Fibroblast of skin of abdomen (primary cell): ENCODE data around the gene CERS3.
"Not testable (repeated sequence)": the region's sequence is repeated elsewhere in the genome, so short reads cannot be mapped to it uniquely, and the experiment has no call there.

Source experiments
- DNase-seq: peaks from one replicate; pipeline ENCODE4 v3.0.0-alpha.2; 2013

The CERS3 gene

DNA sequence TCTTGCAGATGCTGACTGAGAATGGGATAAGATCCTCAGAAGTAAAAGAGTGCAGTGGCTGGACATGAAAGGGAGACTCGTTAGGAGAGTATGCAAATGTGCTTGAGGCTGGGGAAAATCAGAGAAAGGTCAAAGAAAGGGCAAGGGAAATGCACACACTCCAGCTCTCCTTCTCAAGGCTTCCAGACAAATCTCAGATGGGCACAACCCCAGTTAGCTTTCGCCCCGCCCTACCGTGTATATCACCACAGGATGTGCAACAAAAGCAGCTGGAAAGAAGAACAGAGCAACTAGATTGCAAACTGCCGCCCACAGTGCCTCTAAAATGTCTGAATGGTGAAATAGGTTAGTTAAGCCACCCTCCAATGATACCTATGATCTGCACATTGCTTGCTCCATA, 63.9 kb downstream of the CERS3 start:
- no peak for DNase-seq

DNA sequence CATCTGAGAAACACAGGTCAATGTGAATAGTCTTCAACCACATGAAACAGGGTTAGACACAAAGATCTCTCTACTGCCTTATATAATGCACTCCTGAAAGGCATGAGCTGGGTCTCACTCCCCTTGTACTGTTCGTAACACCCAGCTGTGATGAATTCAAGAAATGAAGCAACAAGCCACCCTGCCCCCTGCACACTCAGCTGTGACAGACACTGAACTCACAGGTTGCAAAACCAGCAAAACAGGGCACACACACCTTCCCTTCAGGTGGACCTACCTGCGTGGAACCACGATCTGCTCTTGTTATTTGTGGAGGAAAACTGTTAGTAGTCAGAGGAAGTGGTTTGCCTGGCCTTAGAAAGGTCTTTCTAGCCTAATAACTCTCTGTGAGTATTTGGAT, 64.5 kb downstream of the CERS3 start:
- DNase-seq = no peak

DNA sequence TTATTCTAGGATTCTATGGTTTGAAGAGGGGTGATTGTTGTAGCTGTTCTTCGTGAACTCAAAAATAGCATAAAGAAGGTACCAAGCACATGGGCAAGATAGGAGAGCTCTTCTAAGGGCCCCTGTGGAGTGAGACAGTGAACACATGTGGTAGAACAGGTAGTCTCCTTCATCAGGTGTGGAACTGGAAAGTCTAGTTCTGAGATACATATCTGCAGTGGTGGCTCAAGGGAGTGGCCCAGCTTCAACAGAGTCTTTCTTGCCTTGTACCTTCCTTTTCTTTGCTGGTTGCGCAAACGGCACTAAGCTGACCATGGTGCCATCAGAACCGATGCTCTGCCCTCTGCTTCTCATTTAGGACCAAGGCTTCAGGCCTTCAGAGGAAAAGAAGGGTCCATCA, 65.2 kb downstream of the CERS3 start:
- no peak for DNase-seq

DNA sequence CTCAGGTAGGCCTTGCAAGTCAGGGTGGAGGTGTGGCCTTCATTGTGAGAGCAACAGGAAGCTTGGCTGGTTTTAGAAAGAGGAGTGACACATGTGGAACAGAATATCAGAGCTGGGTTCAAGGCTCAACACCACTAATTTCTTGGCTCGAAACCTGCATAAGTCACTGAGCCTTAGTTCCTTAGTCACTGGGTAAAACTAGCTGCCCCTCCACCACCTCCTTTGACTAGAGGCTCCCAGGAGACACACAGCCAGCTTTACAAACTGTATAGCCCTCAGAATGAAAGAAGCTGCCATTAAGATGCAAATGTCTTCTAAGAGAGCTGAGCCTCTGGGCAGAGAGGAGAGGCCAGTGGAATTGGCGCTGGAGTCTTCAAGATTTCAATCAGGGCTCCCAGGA, 67.7 kb downstream of the CERS3 start:
- no peak for DNase-seq

DNA sequence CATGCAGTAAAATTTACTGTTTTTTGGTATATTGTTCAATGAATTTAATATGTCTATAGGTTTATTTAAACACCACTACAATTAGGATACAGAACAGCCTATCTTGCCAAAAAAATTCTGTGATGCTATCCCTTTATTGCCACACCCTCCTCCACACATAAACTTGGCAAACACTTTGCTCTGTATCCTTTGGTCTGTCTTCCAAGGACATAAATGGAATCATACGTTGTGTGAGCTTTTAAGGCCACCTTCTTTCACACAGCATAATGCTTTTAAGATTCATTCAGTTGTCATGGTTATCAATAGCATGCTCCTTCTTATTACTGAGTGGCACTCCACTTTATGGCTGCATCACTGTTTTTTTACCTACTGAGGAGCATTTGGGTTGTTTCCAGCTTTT, 71.5 kb downstream of the CERS3 start:
- DNase-seq = no peak

DNA sequence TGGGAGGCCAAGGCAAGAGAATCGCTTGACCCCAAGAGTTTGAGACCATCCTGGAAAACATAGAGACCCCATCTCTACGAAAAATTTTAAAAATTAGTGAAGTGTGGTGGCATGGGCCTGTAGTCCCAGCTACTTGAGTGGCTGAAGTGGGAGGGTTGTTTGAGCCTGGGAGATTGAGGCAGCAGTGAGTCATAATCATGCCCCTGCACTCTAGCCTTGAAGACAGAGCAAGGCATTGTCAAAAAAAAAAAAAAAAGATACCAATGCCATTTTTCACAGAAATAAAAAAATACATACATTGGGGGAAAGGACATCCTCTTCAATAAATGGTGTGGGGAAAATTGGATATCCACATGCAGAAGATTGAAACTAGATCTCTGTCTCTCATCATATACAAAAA, 74.6 kb downstream of the CERS3 start:
- no peak for DNase-seq

DNA sequence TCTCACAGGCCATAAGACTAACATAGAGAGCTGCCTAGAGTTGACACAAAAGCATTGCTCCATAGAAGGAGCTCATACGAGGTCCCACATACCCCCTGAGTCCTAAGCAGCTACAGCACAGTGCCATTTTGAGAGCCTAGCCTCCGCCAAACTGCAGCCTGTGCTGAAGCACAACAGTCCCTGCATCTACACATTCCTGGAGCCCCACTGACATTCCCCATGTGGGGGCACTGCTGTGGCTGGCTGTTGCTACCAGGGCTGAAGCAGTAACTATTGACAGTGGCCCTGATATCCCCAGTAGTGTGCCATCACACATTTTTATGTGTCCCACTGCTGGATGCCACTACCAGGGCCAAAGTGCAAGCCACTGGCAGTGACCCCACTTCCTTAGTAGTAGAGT, 80.3 kb downstream of the CERS3 start:
- DNase-seq = no peak

DNA sequence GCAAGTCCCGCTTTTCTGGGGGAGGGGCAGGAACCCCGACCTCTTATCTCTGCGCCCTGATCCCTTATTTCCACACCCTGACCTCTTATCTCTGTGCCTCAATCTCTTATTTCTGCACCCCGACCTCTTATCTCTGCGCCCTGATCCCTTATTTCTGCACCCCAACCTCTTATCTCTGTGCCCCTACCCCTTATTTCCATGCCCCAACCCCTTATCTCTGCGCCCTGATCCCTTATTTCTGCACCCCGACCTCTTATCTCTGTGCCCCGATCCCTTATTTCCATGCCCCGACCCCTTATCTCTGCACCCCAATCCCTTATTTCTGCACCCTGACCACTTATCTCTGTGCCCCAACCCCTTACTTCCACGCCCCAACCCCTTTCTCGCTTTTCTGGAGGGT, 87.7 kb downstream of the CERS3 start:
- not testable (repeated sequence) for DNase-seq

DNA sequence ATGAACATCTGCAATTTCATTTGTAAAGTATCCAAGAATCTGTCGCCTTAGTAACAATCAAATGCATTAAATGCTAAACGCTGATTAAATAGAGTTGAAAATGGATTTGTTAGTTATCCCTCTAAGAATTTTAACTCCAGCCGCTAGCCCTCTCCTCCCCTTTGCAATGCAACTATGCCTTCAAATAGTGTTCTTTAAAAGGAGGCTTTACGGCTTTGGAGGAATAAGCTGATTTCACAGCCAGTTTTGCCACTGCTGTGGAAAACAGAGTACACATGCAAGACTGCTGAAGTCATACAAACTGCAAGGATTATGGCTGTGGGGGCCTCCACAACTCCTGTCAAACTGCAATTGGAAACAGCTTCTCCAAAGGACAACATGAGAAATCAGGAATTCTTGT, 89.2 kb downstream of the CERS3 start:
- no peak for DNase-seq

DNA sequence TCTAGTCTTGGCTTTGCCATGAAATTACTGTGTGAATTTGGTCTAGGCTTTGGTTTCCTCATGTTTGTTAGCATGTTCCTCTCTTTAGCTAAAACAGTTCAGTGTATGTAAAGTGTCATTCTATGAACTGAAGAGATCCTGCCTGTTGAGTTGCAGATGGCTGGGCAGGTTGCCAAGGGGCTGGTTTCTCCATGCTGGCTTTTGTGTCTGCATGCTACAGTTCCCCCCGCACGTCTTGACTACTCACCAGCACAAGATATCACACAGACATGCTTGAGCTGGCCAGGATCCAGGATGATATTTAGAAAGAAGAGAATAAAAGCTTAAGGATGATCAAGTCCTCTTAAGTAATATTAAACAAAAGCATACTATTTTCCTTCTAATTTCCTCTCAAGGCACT, 90.2 kb downstream of the CERS3 start:
- peak; percentile 57 for DNase-seq

DNA sequence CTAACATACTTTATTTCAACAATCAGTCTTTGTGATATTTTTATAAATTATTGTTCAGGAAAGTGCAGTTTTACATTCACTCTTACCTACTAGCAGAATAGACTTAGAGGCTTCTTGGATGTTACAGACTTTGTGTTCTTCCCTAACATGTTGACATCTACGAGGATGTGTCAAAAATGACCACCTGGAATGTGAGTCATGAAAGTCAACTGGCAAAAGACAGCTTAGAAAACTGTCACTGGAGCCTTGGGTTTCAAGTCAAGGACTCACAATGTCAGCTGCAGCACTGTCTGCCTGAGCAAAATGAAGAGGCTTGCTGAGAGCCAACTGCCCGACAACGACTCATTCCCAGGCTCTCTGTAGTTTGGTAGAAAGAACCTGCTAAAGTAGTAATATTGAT, 91.5 kb downstream of the CERS3 start:
- DNase-seq = no peak

DNA sequence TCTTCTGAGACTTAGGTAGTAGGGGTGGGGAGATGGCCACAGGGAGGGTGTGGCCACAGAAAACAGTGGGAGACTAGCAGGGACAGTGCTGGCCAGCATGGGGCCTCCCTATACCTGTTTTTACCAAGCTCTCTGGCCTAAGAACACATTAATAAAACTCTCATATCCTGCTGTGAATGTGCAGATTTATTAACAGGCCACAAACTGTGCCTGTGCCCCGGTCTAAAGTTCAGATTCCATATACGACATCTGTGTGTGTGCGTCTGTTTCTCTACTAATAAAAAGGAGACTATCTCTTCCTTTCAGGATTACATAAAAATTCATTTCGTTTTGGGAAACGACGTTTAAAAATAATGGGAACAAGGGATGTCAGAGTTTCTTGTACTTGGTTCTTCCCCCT, 94.2 kb downstream of the CERS3 start:
- no peak for DNase-seq

DNA sequence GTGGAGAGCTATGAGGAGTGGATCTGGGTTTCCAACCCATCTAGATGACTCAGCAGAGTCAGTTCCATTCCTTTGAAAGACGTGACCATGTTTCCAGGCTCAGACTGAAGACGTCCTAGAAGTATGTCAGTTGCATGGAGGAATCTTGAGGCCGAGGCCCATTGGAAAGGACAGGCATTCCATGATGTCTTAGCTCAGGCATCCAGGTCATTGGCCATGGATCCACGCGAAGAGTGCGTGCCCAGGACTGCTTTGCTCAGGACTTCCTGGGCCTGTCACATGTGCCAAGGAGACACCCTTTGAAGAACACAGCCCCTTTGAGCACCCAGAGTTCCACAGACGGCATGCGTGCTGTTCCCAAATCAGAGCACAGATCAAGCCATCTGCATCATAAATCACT, 94.7 kb downstream of the CERS3 start:
- DNase-seq = no peak

DNA sequence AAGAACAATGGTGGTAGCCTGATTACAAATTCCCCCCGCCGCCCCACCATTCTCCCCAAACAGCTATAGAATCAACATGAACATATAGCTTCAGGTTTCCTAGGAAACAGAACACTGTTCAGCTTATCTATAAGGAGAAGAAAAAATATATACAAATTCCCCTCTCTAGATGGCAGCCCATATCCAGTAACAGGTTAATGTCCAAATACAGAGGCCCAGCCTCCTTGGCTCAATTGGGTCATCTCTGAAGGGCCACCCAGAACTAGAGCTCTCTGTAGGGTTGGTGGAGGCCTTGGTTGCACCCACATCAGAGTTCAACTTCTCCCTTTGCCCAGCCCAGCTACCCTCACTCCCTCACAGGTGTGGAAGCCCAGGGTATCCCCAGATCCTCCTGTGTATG, 95.4 kb downstream of the CERS3 start:
- no peak for DNase-seq

DNA sequence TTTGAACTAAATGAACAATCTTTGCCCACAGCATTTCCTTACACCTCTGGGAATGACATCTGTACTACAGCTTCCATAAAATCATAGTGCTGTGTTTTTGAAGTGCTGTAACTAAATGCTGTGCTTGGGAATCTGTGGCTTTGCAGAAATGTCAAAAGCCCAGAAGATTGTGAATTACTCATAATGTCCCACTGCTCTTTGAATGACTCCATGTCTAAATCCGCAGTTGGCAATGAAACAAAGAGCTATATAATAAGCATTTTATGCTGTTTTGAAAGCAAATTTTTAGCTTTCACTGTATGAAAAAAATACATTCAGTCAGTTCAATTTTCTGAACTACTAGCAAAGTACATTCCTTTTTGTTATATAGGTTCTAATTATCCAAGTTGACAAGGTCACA, 98.3 kb downstream of the CERS3 start:
- DNase-seq = peak; percentile 6

DNA sequence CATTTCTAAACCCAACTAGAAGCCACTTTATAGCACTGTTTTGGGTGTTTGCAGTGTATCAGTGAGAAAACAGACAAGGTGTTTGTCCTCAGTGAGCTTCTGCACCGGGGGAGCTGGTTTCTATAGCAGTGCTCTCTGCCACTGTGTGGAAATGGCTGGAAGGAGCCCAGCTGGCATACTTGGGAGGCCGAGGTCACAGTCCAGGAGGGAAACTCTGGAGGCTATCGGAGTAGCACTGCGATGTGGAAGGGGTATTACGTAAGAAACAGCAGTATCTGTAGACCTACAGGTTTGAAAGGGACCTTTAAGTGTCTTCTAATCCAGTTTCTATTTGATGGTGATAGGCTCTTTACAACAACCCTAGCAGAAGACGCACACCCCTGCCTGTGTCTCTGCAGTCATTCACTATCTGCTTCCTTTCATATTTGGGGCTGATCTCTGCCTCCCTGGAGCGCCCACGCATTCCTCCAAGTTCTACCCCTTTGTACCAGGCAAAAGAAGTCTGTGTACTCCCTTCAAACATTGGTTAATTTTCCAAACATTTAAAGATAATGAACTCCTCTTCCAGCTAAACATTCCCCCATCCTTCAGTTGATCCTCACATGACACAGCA, 99.5 kb downstream of the CERS3 start:
- no peak for DNase-seq

DNA sequence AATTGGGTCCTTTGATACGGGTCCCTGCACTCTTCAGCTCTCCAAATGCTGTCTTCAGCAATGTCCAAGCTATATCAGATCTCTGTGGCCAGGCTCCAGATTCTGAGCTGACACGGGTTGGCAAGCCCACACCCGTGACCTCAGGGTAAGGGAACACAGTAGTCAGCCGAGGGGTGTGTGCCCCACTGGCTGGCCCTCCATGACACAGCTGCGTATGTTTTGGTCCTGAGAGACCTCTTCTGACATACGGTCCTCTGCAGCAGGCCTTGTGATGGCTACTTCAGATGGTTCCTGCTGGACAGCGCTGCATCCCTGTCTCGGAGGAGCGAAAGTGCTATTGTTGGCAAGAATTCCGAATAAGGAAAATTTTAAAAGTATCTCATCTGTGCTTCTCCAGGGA, 101.8 kb downstream of the CERS3 start:
- no peak for DNase-seq

DNA sequence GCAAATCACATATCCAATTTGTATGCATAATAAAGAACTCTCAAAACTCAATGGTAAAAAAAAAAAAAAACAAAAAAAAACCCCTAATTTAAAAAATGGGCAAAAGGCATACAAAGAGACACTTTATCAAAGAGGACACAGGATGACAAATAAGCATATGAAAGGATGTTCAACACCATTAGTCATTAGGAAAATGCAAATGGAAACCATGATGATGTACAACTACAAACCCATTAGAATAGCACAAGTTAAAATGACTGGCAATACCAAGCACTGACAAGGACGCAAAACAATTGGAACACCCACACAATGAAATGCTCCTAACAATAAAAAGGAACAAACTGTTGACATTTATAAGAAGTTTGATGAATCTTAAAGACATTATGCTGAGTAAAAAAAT, 123.6 kb downstream of the CERS3 start:
- DNase-seq = no peak

DNA sequence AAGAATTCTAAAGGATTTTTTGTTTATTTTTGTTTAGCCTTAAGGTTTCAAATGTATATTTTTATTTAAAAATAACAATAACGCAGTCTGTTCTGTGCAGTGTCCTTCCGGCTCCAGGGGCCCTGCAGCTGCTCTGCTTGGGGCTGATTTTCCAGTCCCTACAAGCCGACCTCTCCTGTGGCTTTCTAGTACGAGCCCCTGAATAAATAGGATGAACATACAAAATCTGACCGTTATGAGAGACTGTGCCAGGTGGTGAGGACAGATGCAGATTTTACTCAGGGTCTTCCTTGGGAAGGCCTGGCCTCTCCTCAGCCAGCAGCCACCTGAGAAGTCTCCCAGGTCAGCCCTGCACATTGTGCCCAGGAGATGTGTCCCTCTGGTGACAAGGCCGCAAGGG, 127.8 kb downstream of the CERS3 start:
- no peak for DNase-seq

DNA sequence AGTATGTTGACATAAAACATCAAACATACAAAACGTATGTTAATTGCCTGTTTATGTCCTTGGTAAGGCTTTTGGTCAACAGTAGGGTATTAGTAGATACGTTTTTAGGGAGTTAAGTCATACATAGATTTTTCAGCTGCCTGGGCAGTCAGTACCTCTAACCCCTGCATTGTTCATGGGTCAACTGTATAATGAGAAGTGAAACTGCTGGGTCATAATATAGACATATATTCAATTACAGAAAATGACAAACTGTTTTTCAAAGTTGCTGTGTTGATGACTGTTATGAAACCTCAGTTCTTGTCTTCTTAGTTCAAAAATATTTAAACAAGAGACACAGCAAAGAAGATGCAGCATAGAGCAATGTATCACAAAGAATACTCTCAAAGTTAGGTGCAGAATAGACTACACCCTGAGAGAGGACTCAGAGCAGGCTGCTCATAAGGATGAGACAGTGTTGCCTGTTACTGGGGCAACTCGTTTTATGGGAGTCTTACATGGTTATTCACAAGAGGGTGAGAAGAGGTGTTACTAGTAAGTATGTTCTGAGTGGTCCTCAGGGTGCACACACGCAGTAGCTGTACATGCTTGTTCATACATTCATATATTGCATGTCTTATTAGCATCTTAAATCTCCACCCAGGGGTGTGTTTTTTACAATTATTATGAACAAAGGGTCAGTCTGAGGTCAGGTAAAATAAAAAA, 133.9 kb downstream of the CERS3 start:
- no peak for DNase-seq

DNA sequence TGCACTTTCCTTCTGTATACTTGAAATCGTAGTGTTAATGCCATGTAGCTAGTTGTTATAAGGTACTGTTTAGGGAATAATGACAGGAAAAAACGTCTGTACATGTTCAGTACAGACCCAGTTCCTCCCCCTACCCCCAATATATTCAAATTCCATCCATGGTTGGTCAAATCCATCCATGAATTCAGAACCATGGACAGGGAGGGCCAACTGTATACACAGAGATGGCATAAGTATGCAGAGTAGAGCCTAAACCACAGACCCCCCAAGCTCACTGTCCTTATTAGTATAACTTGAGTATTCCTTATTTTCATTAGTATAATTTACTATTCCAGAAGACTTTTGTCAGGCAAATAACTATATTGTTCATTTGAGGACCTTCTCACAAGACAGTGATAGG, 135.7 kb downstream of the CERS3 start:
- DNase-seq = no peak

DNA sequence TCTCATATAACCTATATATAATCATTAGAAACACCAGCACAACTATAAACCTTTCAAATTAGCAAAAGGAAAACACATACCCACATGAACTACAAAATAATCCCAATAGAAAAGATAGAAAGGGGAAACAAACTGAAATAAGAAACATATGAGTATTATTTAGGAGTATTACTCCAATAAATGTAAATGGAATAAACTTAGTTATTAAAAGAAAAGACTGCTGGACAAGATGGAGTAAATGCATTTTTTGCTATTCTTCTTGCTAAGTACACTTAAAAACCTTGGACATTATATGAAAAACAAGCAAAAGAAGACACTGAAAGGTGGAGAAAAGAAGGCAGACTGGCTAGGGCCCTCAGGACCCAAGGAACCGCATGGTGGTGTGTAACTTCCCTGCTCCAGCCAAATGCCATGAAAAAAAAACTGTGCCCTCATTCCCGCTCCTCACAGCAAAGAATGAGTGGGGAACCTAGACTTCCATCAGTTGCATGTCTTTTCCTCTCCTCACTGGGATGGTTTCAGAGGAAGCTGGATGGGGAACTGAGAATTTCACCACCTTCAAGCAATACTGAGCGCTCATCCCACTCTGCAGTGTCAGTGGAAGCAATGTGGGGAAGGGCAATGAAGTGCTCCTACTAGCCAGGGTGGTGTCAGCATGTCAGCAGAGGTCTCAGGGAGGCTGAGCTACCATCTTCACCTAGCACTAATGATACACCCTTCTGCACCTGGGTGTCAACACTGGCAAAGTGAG, 143.3 kb downstream of the CERS3 start:
- no peak for DNase-seq

DNA sequence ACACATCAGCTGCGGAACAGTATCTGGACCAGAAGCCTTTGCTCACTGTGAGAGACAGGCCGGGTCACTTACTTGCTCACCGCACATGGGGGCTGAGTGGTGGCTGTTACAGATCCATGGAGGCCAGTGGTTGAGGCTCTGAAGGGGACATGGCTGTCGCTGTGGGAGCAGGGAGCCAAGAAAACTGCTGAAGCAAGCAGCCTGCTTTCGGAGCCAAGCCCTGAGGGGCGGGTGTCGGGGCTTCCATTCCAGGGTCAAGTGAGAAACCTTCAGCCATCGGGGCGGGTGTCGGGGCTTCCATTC, 144.7 kb downstream of the CERS3 start:
- no peak for DNase-seq

DNA sequence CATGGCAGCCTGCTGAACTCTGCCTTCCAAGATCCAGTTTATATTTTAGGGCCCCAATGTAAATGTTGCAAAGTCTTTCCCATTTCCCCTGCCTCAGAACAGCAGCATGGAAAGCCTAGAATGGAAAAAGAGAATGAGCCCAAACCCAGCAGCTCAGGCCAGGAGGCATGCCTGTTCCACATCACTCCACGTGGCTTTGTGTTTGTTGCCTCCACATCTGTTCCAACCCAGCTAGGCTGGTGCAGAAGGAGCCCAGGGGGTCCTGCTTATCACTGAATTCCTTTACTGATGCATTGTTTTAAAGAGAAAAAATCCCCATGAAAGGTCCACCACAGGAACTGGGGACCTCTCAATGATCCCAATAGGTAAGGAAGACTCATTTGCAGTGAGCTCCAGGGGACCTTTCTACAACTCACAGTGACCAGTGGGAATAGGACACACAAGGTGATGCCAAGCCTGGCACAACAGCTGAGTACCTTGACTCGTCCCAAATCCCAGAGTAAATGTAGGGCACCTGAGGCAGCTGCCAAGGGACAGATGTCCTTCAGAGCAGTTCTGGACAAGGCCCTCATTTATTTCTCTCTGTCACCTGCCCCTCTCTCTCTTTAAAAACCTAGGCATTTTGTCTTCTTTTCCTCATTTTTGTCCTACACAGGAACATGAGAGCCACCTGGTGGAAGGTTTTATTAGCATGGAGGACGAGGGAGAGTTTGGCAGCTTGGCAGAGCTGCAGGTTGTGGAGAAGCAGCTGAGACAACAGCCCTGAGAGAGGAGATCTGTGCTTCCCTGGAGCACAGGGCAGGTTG, 145.2 kb downstream of the CERS3 start:
- DNase-seq = no peak
